G401 (cell line): ENCODE data around the gene PKNOX2. TPM values are rescaled to one million over a fixed set of nuclear protein-coding genes. Genes with fewer than 3 reads are reported as not detected.

Experiments
- DNase-seq: peaks from one replicate; pipeline ENCODE4 v3.0.0-alpha.2; 2015; ENCODE audit warnings: low spot score
- in situ Hi-C: cut with HindIII; loops from 2 replicates; pipeline ENCODE4 v1.10.0; 2016; ENCODE audit warnings: low sequenced_read_pairs, mixed read lengths
- total RNA-seq: library from RNA; depleted of rRNA; stranded (reverse); fragments of >200 nt; shearing (Covaris generic); gene quantifications from 2 replicates; pipeline ENCODE4 v1.2.3, GENCODE V29; 2014

The PKNOX2 gene
- total RNA-seq, 1 experiment from 2014 or later, result 4.6 TPM

GRCh38 chr11:125148743-125149142 lies 15.8 kb upstream of the PKNOX2 start:
- in situ Hi-C loops, result no loop called here
- no peak for DNase-seq

GRCh38 chr11:125153837-125154236 lies 10.7 kb upstream of the PKNOX2 start:
- in situ Hi-C loops, result no loop called here
- no peak for DNase-seq

- in situ Hi-C loops, result no loop called here
- DNase-seq, result no peak
Measured at GRCh38 chr11:125154378-125155099, 10.0 kb upstream of the PKNOX2 start.

GRCh38 chr11:125155100-125155444 lies 9.5 kb upstream of the PKNOX2 start:
- in situ Hi-C loops, result no loop called here
- no peak for DNase-seq

- DNase-seq, result no peak
- in situ Hi-C loops, result no loop called here
Measured at GRCh38 chr11:125155767-125156166, 8.8 kb upstream of the PKNOX2 start.

GRCh38 chr11:125156346-125157117 lies 8.0 kb upstream of the PKNOX2 start:
- in situ Hi-C loops, result no loop called here
- DNase-seq, result no peak

- in situ Hi-C loops, result no loop called here
- no peak for DNase-seq
Measured at GRCh38 chr11:125157118-125157733, 7.3 kb upstream of the PKNOX2 start.

- in situ Hi-C loops, result no loop called here
- DNase-seq, result no peak
Measured at GRCh38 chr11:125157953-125158680, 6.4 kb upstream of the PKNOX2 start.

- in situ Hi-C loops, result no loop called here
- DNase-seq, result no peak
Measured at GRCh38 chr11:125162743-125163142, 1.8 kb upstream of the PKNOX2 start.

- in situ Hi-C loops, result no loop called here
- no peak for DNase-seq
Measured at GRCh38 chr11:125163431-125164063, 1.0 kb upstream of the PKNOX2 start.

- in situ Hi-C loops, result no loop called here
- no peak for DNase-seq
Measured at GRCh38 chr11:125164091-125164421, 495 bp upstream of the PKNOX2 start.

- in situ Hi-C loops, result no loop called here
- peak; percentile 49 for DNase-seq
Measured at GRCh38 chr11:125165111-125165842, 726 bp downstream of the PKNOX2 start.

GRCh38 chr11:125165843-125166763 lies 1.6 kb downstream of the PKNOX2 start:
- peak; percentile 47 for DNase-seq
- in situ Hi-C loops, result no loop called here

GRCh38 chr11:125166764-125167291 lies 2.3 kb downstream of the PKNOX2 start:
- DNase-seq, result no peak
- in situ Hi-C loops, result no loop called here

GRCh38 chr11:125167292-125167953 lies 2.9 kb downstream of the PKNOX2 start:
- DNase-seq, result no peak
- in situ Hi-C loops, result no loop called here

GRCh38 chr11:125167954-125168835 lies 3.6 kb downstream of the PKNOX2 start:
- in situ Hi-C loops, result no loop called here
- DNase-seq, result peak; percentile 15
